AG10803 (cell line): ENCODE data around the gene VEGFB.

Experiments
- DNase-seq: peaks from one replicate; pipeline ENCODE4 v3.0.0; 2010; ENCODE audit warnings: low read depth
- H3K4me3 ChIP-seq: 2 replicates; pipeline ENCODE4 v1.5.1; 2011; ENCODE audit warnings: mild to moderate bottlenecking, low read length, control low read depth
- TF ChIP-seq, protein P1 (sequence below): conservative IDR thresholded peaks from 2 replicates; pipeline ENCODE4 v1.5.1; 2011; ENCODE audit warnings: mild to moderate bottlenecking, low read length, control low read depth, inconsistent platforms

Gene VEGFB

GRCh38 chr11:64249038-64249437, 14.7 kb downstream of the VEGFB start:
- TF ChIP-seq, protein P1, sequence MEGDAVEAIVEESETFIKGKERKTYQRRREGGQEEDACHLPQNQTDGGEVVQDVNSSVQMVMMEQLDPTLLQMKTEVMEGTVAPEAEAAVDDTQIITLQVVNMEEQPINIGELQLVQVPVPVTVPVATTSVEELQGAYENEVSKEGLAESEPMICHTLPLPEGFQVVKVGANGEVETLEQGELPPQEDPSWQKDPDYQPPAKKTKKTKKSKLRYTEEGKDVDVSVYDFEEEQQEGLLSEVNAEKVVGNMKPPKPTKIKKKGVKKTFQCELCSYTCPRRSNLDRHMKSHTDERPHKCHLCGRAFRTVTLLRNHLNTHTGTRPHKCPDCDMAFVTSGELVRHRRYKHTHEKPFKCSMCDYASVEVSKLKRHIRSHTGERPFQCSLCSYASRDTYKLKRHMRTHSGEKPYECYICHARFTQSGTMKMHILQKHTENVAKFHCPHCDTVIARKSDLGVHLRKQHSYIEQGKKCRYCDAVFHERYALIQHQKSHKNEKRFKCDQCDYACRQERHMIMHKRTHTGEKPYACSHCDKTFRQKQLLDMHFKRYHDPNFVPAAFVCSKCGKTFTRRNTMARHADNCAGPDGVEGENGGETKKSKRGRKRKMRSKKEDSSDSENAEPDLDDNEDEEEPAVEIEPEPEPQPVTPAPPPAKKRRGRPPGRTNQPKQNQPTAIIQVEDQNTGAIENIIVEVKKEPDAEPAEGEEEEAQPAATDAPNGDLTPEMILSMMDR, result no peak
- H3K4me3 ChIP-seq, result no peak overlapping the region

GRCh38 chr11:64249563-64250414, 15.4 kb downstream of the VEGFB start:
- no peak overlapping the region for H3K4me3 ChIP-seq
- no peak for DNase-seq
- TF ChIP-seq, protein P1, result no peak

More at GRCh38 chr11:64249038-64249437, 14.7 kb downstream of the VEGFB start:
- no peak for DNase-seq

GRCh38 chr11:64250415-64251015, 16.1 kb downstream of the VEGFB start:
- DNase-seq, result no peak
- TF ChIP-seq, protein P1, result no peak
- peak overlapping the region; percentile 67 for H3K4me3 ChIP-seq

DNA sequence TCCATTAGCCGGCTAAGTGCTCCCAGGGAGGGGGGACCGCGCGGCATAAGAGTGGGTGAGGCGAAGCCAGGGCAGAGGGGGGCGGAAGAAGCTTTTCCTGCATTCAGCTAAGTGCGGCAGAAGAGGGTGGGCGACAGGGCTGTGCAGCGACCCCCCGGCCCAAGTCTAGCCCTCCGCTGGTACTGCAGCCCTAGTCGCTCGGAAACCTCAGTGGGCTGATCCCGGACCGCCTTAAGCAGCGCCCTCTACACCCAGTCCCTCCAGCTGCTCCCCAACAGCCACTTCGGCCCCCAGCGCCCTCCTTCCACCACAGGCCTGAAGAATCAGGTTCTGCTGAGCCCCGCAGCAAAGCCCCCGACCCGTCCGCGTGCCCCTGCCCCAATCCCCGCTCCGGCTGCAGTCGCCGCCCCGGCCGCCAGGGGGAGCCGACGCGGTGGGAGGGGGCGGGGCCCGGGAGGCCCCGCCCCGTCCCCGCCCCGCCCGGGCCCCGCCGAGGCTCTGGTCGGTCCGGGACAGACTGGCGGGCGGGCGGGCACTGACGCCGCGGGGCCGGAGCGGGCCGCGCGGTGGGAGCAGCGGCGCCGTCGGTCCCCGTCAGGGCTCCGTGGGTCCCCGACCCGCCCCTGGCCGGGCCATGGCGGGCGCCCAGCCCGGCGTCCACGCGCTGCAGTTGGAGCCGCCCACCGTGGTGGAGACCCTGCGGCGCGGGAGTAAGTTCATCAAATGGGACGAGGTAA, 16.8 kb downstream of the VEGFB start, which contains the start of gene PLCB3:
Gene PLCB3 (plus strand): TSS at position 515 of the 737 bp plus-strand sequence. CDS start 120 bp downstream, at position 635.
- peak within 1 kb of the TSS; percentile 78 for H3K4me3 ChIP-seq
- peak; percentile 37 for DNase-seq
- TF ChIP-seq, protein P1, result peak; percentile 43

- no peak for DNase-seq
- H3K4me3 ChIP-seq, result peak overlapping the region; percentile 78
- TF ChIP-seq, protein P1, result no peak
Measured at GRCh38 chr11:64251753-64252002, 17.3 kb downstream of the VEGFB start.

DNA sequence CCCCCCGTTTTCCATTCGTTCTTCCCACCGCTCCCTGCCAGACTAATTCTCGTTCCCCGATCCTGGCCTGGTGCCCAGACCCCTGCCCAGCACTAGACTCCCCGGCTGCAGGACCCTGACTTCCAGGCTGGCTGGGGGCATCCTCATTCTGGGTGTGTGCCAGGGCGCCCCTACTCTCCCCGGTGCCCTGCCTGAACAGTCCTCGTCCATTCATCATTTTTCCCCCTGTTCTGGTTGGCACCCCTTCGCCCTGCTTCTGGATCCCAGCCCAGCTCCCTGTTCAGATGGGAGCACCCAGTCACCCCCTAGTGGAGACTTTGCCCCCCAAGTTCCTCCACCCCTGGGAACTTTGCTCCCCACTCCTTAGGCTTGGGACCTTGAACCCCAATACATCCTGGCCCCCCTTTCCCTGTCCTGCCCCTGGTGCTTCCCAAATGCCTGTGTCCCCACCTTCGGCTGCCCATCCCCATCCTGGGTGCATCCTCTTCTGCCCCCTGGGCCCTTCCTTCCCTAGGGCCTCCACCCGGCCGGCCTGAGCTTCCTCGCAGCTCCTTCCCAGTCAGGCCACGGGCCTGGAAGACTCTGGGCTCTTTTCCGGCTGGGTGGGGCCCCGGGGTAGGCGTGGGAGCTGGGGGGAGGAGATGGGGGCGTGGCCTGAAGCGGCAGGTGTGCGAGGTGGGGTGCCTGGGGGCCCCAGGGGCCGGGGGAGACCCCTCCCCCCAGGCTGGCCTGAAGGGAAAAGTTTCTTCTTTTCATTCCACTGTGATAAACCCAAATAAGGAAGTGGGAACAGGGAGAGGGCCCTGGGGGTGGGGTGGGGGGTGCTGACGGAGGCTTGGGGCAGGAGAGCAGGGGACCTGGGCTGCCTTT, 17.9 kb downstream of the VEGFB start:
- peak; percentile 34 for DNase-seq

More for the DNA sequence above, 17.9 kb downstream of the VEGFB start:
- H3K4me3 ChIP-seq, result peak overlapping the region; percentile 78
- TF ChIP-seq, protein P1, result peak; percentile 54
